Cardiac septum (tissue), 1 donor: ENCODE data around the gene GALM. TPM values are rescaled to one million over a fixed set of nuclear protein-coding genes. Genes with fewer than 3 reads are reported as not detected.

Experiments
- total RNA-seq: library from RNA; stranded (reverse); fragmentation: NEBNext Ultra II Directional; extraction: Animal tissue kit (Norgen Biotek cat#: 25700); gene quantifications from one replicate; pipeline ENCODE4 v1.2.1, GENCODE V29; 2021
- donor health status: DM: no; HTN: no; CAD: no.

GALM gene
- total RNA-seq, 1 donor from 2014 or later = 8.5 TPM

Other genes with a start within 250 kb of the GALM start
- gene HNRNPLL, start 63.2 kb upstream of the GALM start, total RNA-seq = 25.1 TPM
- 55.0 TPM for gene SRSF7, start 85.2 kb downstream of the GALM start, total RNA-seq
- gene GEMIN6, start 112.1 kb downstream of the GALM start, total RNA-seq = 7.3 TPM
- 9.4 TPM for gene DHX57, start 209.8 kb downstream of the GALM start, total RNA-seq
- gene MORN2, start 209.9 kb downstream of the GALM start, total RNA-seq = 12.6 TPM
- 0.38 TPM for gene ARHGEF33, start 223.8 kb downstream of the GALM start, total RNA-seq